ENCODE data around the gene IFT43.

Gene IFT43

GRCh38 chr14:76097547-76097946 lies 112.0 kb downstream of the IFT43 start:
- no peak for TF ChIP-seq CTCF (IDR thresholded peaks at IDR 0.05; ENCODE audit: low read depth, low read length)
- DNase-seq (ENCODE audit: extremely low read depth, low read depth) = no peak

GRCh38 chr14:76098047-76098446 lies 112.5 kb downstream of the IFT43 start:
- no peak for DNase-seq (ENCODE audit: extremely low read depth, low read depth)
- no peak for TF ChIP-seq CTCF (IDR thresholded peaks at IDR 0.05; ENCODE audit: low read depth, low read length)

GRCh38 chr14:76098916-76099675 lies 113.5 kb downstream of the IFT43 start:
- TF ChIP-seq CTCF (IDR thresholded peaks at IDR 0.05; ENCODE audit: low read depth, low read length) = no peak

GRCh38 chr14:76100236-76100635 lies 114.7 kb downstream of the IFT43 start:
- no peak for TF ChIP-seq CTCF (IDR thresholded peaks at IDR 0.05; ENCODE audit: low read depth, low read length)
- DNase-seq (ENCODE audit: extremely low read depth, low read depth) = no peak

More at GRCh38 chr14:76098916-76099675, 113.5 kb downstream of the IFT43 start:
- DNase-seq (ENCODE audit: extremely low read depth, low read depth) = no peak

- DNase-seq (ENCODE audit: extremely low read depth, low read depth) = no peak
Measured at GRCh38 chr14:76101391-76102379, 116.1 kb downstream of the IFT43 start.

GRCh38 chr14:76104802-76105355 lies 119.3 kb downstream of the IFT43 start:
- DNase-seq (ENCODE audit: extremely low read depth, low read depth) = no peak
- no peak for TF ChIP-seq CTCF (IDR thresholded peaks at IDR 0.05; ENCODE audit: low read depth, low read length)

More at GRCh38 chr14:76101391-76102379, 116.1 kb downstream of the IFT43 start:
- no peak for TF ChIP-seq CTCF (IDR thresholded peaks at IDR 0.05; ENCODE audit: low read depth, low read length)
